M059J (cell line): Measurements from ENCODE around the gene DTX3L. TPM values are rescaled to one million over a fixed set of nuclear protein-coding genes. Genes with fewer than 3 reads are reported as not detected.

Experiments used
- DNase-seq: peaks from one replicate; pipeline ENCODE4 v3.0.0-alpha.2; 2012; ENCODE audit warnings: low read depth
- total RNA-seq: library from RNA; depleted of rRNA; stranded (reverse); fragments of >200 nt; shearing (Covaris generic); gene quantifications from 2 replicates; pipeline ENCODE4 v1.2.3, GENCODE V29; 2014; rRNA removed

DTX3L gene
- 109 and 174 TPM in 2 replicates for total RNA-seq

GRCh38 chr3:122564155-122564912 is at the start of gene DTX3L, which contains the start of gene PARP9:
Gene DTX3L (plus strand): TSS chr3:122564338. CDS start chr3:122564427, 89 bp downstream.
Gene PARP9 (minus strand): TSS chr3:122564300. CDS start chr3:122559620, 4,680 bp downstream.
- DNase-seq, result peak; percentile 91

- no peak for DNase-seq
Measured at GRCh38 chr3:122515020-122515468, 49.1 kb upstream of the DTX3L start.

- DNase-seq, result no peak
Measured at GRCh38 chr3:122515870-122516269, 48.3 kb upstream of the DTX3L start.

- DNase-seq, result no peak
Measured at GRCh38 chr3:122516846-122517360, 47.2 kb upstream of the DTX3L start.

GRCh38 chr3:122519693-122520092 is 44.4 kb upstream of the DTX3L start:
- no peak for DNase-seq

- DNase-seq, result no peak
Measured at GRCh38 chr3:122520861-122521260, 43.3 kb upstream of the DTX3L start.

GRCh38 chr3:122523317-122523716 is 40.8 kb upstream of the DTX3L start:
- DNase-seq, result no peak

- DNase-seq, result no peak
Measured at GRCh38 chr3:122530164-122530563, 34.0 kb upstream of the DTX3L start.

GRCh38 chr3:122533480-122533879 is 30.7 kb upstream of the DTX3L start:
- DNase-seq, result no peak

GRCh38 chr3:122533931-122534334 is 30.2 kb upstream of the DTX3L start:
- DNase-seq, result peak; percentile 100

- peak; percentile 27 for DNase-seq
Measured at GRCh38 chr3:122535964-122536631, 28.0 kb upstream of the DTX3L start.

GRCh38 chr3:122536632-122537001 is 27.5 kb upstream of the DTX3L start:
- DNase-seq, result no peak

- no peak for DNase-seq
Measured at GRCh38 chr3:122538956-122539490, 25.1 kb upstream of the DTX3L start.

GRCh38 chr3:122546151-122546550 is 18.0 kb upstream of the DTX3L start:
- no peak for DNase-seq

GRCh38 chr3:122548076-122548475 is 16.1 kb upstream of the DTX3L start:
- no peak for DNase-seq

- no peak for DNase-seq
Measured at GRCh38 chr3:122548619-122549018, 15.5 kb upstream of the DTX3L start.

- no peak for DNase-seq
Measured at GRCh38 chr3:122553171-122553570, 11.0 kb upstream of the DTX3L start.

- peak; percentile 66 for DNase-seq
Measured at GRCh38 chr3:122555275-122556071, 8.7 kb upstream of the DTX3L start.

GRCh38 chr3:122557356-122557755 is 6.8 kb upstream of the DTX3L start:
- no peak for DNase-seq

- DNase-seq, result no peak
Measured at GRCh38 chr3:122558605-122559004, 5.5 kb upstream of the DTX3L start.

GRCh38 chr3:122559906-122560305 is 4.2 kb upstream of the DTX3L start:
- DNase-seq, result no peak

- peak; percentile 77 for DNase-seq
Measured at GRCh38 chr3:122560680-122561079, 3.5 kb upstream of the DTX3L start.
